Measurements from ENCODE around the gene GPM6B.

DNA sequence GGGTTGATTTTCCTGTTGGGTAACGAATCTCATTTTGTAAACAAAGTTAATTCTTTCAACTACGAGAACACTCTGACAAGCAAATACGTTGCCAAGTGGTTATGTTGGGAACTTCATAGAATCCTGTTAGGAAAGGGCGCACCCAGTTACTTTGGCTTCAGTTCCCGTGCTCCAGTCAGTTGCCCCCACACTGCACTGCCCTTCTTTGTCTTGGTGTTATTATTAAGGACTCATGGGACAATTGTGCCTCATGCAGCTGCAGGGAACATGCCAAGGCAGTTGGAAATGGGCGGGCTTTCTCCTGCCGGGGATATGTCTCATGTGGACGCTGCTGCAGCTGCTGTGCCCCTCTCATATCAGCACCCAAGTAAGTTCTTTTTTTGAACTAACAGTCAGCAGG lies 53.4 kb downstream of the GPM6B start:
- TF ChIP-seq, protein P1, sequence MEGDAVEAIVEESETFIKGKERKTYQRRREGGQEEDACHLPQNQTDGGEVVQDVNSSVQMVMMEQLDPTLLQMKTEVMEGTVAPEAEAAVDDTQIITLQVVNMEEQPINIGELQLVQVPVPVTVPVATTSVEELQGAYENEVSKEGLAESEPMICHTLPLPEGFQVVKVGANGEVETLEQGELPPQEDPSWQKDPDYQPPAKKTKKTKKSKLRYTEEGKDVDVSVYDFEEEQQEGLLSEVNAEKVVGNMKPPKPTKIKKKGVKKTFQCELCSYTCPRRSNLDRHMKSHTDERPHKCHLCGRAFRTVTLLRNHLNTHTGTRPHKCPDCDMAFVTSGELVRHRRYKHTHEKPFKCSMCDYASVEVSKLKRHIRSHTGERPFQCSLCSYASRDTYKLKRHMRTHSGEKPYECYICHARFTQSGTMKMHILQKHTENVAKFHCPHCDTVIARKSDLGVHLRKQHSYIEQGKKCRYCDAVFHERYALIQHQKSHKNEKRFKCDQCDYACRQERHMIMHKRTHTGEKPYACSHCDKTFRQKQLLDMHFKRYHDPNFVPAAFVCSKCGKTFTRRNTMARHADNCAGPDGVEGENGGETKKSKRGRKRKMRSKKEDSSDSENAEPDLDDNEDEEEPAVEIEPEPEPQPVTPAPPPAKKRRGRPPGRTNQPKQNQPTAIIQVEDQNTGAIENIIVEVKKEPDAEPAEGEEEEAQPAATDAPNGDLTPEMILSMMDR (IDR thresholded peaks at IDR 0.05 in 8 of 11, conservative IDR thresholded peaks at IDR 0.05 in 3 of 11), result no peak
- TF ChIP-seq POLR2A (IDR thresholded peaks at IDR 0.05), result no peak
- no peak for TF ChIP-seq POLR2AphosphoS5 (IDR thresholded peaks at IDR 0.05)
